K562 (cell line): ENCODE data around the gene HJV. TPM values are rescaled to one million over a fixed set of nuclear protein-coding genes. Genes with fewer than 3 reads are reported as not detected.
A peak's percentile ranks its signal among the peaks of the same experiment; 100 is the strongest.

ENCODE experiments used
- CBFA2T2 ChIP-seq: fragments of 450-650 bp; conservative IDR thresholded peaks from 2 replicates; pipeline ENCODE4 v1.6.1; 2017; ENCODE audit warnings: mild to moderate bottlenecking
- CBX1 ChIP-seq: sonication (generic); IDR thresholded peaks from 2 replicates; pipeline ENCODE4 v1.6.1; 2016; ENCODE audit warnings: antibody characterized with exemption, low read depth, mild to moderate bottlenecking
- COPS2 ChIP-seq: fragments of 450-650 bp; conservative IDR thresholded peaks from 2 replicates; pipeline ENCODE4 v1.6.1; 2016; ENCODE audit warnings: mild to moderate bottlenecking, moderate library complexity
- ERF ChIP-seq: fragments of 450-650 bp; formaldehyde crosslinking; IDR thresholded peaks from 2 replicates; pipeline ENCODE4 v1.4.0; 2020; ENCODE audit warnings: mild to moderate bottlenecking, mixed read lengths
- ESRRA ChIP-seq: fragments of 450-650 bp; IDR thresholded peaks from 2 replicates; pipeline ENCODE4 v1.6.1; 2014; ENCODE audit warnings: low read depth, mild to moderate bottlenecking, moderate library complexity, borderline replicate concordance
- ETV5 ChIP-seq: sonication (generic); formaldehyde crosslinking; IDR thresholded peaks from 2 replicates; pipeline ENCODE4 v1.4.0; 2020; ENCODE audit warnings: low read depth, mild to moderate bottlenecking, missing genetic modification reagents
- ETV6 ChIP-seq, 3 experiments: fragments of 150-350 bp in 1 of 3; sonication (generic) in 1 of 3; formaldehyde crosslinking in 1 of 3; IDR thresholded peaks; 2 replicates each; pipeline versions ENCODE4 v1.6.1 to v1.8.0; 2014 to 2022; ENCODE audit warnings: borderline replicate concordance in 2 of 3, low read depth in 2 of 3, antibody characterized with exemption in 1 of 3, low read length in 1 of 3, mild to moderate bottlenecking in 1 of 3, missing genetic modification reagents in 1 of 3
- HDAC2 ChIP-seq: fragments of 450-650 bp; IDR thresholded peaks from 2 replicates; pipeline ENCODE4 v1.6.1; 2016; ENCODE audit warnings: mild to moderate bottlenecking
- HSF4 ChIP-seq: fragments of 250-450 bp; sonication (Bioruptor Pico); IDR thresholded peaks from 2 replicates; pipeline ENCODE4 v2.1.2; 2022; ENCODE audit warnings: mild to moderate bottlenecking, moderate library complexity, borderline replicate concordance
- KLF10 ChIP-seq: fragments of 250-450 bp; sonication (Bioruptor Pico); IDR thresholded peaks from 2 replicates; pipeline ENCODE4 v1.6.1; 2021; ENCODE audit warnings: matching md5 sums
- KLF6 ChIP-seq: fragments of 250-450 bp; sonication (Bioruptor Pico); IDR thresholded peaks from 2 replicates; pipeline ENCODE4 v1.4.0; 2020; ENCODE audit warnings: mild to moderate bottlenecking, moderate library complexity, borderline replicate concordance
- NCOA2 ChIP-seq, 2 experiments: fragments of 450-650 bp; IDR thresholded peaks; 2 replicates each; pipeline ENCODE4 v1.6.1; 2018; ENCODE audit warnings: mild to moderate bottlenecking in 2 of 2, moderate library complexity in 1 of 2; ENCODE audit not compliant: partially characterized antibody in 2 of 2
- OTX1 ChIP-seq: fragments of 450-650 bp; formaldehyde crosslinking; IDR thresholded peaks from 2 replicates; pipeline ENCODE4 v1.4.0; 2022; ENCODE audit warnings: mild to moderate bottlenecking
- POLR2A ChIP-seq: fragments of 450-650 bp; conservative IDR thresholded peaks from 2 replicates; pipeline ENCODE4 v1.6.1; 2016
- SRF ChIP-seq, 2 experiments: fragments of 250-450, 450-650 bp in 1 of 2; sonication (Bioruptor Pico) in 1 of 2; sonication (generic) in 1 of 2; formaldehyde crosslinking; IDR thresholded peaks; 2 replicates each; pipeline versions ENCODE4 v1.5.0 to v1.5.1; 2020 to 2022; ENCODE audit warnings: mild to moderate bottlenecking in 1 of 2, missing genetic modification reagents in 1 of 2
- STAG1 ChIP-seq: sonication (generic); formaldehyde crosslinking; IDR thresholded peaks from 2 replicates; pipeline ENCODE4 v1.5.0; 2020; ENCODE audit warnings: missing genetic modification reagents, borderline replicate concordance
- ZBTB8A ChIP-seq: fragments of 450-650 bp; IDR thresholded peaks from 2 replicates; pipeline ENCODE4 v1.6.1; 2018; ENCODE audit warnings: mild to moderate bottlenecking, moderate library complexity; ENCODE audit not compliant: partially characterized antibody
- ZNF57 ChIP-seq: fragments of 450-650 bp; formaldehyde crosslinking; IDR thresholded peaks from 2 replicates; pipeline ENCODE4 v1.4.0; 2020; ENCODE audit warnings: mild to moderate bottlenecking, moderate library complexity
- ZNF707 ChIP-seq: fragments of 250-450 bp; sonication (Bioruptor Pico); conservative IDR thresholded peaks from 2 replicates; pipeline ENCODE4 v1.8.0; 2022; ENCODE audit warnings: inconsistent platforms, mild to moderate bottlenecking, moderate library complexity
- ZNF75A ChIP-seq: fragments of 450-650 bp; formaldehyde crosslinking; IDR thresholded peaks from 2 replicates; pipeline ENCODE4 v1.4.0; 2020; ENCODE audit warnings: mild to moderate bottlenecking
- polyA plus RNA-seq, 8 experiments: library from polyadenylated mRNA; depleted of rRNA in 4 of 8; stranded (reverse) in 5 of 8; unstranded in 3 of 8; fragments of >200 nt; fragmentation: Nextera tagmentation in 2 of 8; fragmentation: Illumina TruSeq in 1 of 8; extraction: Ambion mirVana in 2 of 8; extraction: Trizol in 1 of 8; gene quantifications; 2 replicates each; pipeline versions ENCODE4 v1.2.1 to v1.2.3, GENCODE V29; 2011 to 2014; ENCODE audit warnings: inconsistent platforms in 1 of 8, missing spikeins in 1 of 8
- total RNA-seq, 7 experiments: library from RNA; depleted of rRNA in 6 of 7; stranded (reverse); fragments of >200 nt in 6 of 7; fragmentation: Illumina TruSeq in 2 of 7; extraction: Trizol in 2 of 7; gene quantifications; 2 replicates each; pipeline versions ENCODE4 v1.2.1 to v1.2.3, GENCODE V29; 2011 to 2021; ENCODE audit warnings: low replicate concordance in 1 of 7
- TF ChIP-seq, protein P1 (sequence below): conservative IDR thresholded peaks from 2 replicates; pipeline ENCODE4 v1.6.1; 2011; ENCODE audit warnings: low read depth, mild to moderate bottlenecking, low read length; ENCODE audit not compliant: control insufficient read depth
- TF ChIP-seq, protein P2 (sequence below): fragments of 250-450 bp; sonication (Bioruptor Pico); IDR thresholded peaks from 2 replicates; pipeline ENCODE4 v1.8.0; 2021; ENCODE audit warnings: moderate library complexity, mild to moderate bottlenecking, inconsistent platforms
- TF ChIP-seq, protein P3 (sequence below): fragments of 450-650 bp; formaldehyde crosslinking; IDR thresholded peaks from 2 replicates; pipeline ENCODE4 v1.4.0; 2022; ENCODE audit warnings: missing genetic modification characterization
- TF ChIP-seq, protein P4 (sequence below): IDR thresholded peaks from 2 replicates; pipeline ENCODE4 v1.6.1; 2012; ENCODE audit warnings: low read depth, low read length, improper control_type of control experiment, borderline replicate concordance

The HJV gene
- total and polyA plus RNA-seq, 9 of the 15 experiments (the other 6 are each of a cell fraction or from before 2014, with no cell fraction given): 1.0 to 6.6 (median 2.4) TPM

DNA sequence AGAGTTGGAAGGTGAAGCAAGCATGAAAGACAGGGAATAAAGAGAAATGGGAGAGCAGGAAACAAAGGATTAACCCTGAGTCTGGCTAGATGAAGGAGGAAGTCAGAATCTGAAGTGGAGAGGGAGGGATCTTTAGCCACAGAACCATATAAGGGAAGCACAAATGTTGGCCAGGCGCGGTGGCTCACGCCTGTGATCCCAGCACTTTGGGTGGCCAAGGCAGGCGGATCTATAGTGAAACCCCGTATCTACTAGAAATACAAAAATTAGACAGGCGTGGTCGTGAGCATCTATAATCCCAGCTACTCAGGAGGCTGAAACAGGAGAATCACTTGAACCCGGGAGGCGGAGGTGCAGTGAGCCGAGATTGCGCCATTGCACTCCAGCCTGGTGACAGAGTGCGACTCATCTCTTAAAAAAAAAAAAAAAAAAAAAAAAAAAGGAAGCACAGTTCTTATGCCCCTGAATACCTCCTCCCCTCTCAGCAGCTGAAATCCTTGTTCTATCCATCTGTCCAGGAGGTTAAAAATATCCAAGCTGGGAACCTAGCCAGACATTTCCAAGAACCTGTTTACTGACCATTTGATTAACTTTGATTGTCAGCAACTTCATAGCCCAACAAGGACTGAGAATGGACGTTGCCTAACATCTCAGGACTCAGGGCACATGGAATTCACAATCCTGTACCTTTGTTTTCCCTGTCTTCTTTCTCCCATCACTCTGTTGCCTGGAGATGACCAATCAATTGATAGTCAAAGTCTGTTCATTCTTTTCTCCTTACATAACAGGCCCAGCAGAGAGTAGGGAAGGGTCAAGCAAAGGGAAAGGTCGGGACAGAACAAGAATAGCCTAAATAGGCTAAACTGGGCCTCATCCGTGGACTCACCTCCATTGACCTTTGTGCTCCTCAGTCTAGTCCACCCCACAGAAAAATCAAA is 35.8 kb downstream of the HJV start (continued):
- TF ChIP-seq ETV6 (IDR thresholded peaks at IDR 0.05; ENCODE audit: borderline replicate concordance in 1 of 2, low read depth in 2 of 2, low read length in 1 of 2): no peak
- TF ChIP-seq ETV6 (CRISPR knock-in tag; IDR thresholded peaks at IDR 0.05; ENCODE audit: borderline replicate concordance): no peak
- no peak for TF ChIP-seq KLF6 (CRISPR knock-in tag)
- TF ChIP-seq, protein P1, sequence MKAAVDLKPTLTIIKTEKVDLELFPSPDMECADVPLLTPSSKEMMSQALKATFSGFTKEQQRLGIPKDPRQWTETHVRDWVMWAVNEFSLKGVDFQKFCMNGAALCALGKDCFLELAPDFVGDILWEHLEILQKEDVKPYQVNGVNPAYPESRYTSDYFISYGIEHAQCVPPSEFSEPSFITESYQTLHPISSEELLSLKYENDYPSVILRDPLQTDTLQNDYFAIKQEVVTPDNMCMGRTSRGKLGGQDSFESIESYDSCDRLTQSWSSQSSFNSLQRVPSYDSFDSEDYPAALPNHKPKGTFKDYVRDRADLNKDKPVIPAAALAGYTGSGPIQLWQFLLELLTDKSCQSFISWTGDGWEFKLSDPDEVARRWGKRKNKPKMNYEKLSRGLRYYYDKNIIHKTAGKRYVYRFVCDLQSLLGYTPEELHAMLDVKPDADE: no peak
- TF ChIP-seq, protein P2, sequence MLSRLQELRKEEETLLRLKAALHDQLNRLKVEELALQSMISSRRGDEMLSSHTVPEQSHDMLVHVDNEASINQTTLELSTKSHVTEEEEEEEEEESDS (CRISPR knock-in tag): no peak
- TF ChIP-seq POLR2A: 0 out of 2 replicates have a peak, but pooled peaks have one; percentile 23
- no peak for TF ChIP-seq ERF (CRISPR knock-in tag)
- no peak for TF ChIP-seq ZNF75A (CRISPR knock-in tag)
- no peak for TF ChIP-seq ZBTB8A
- TF ChIP-seq ETV5 (CRISPR knock-in tag): no peak
- no peak for TF ChIP-seq HDAC2
- TF ChIP-seq ZNF57 (CRISPR knock-in tag): no peak
- TF ChIP-seq STAG1 (CRISPR knock-in tag): no peak
- no peak for TF ChIP-seq CBX1
- TF ChIP-seq, protein P3, sequence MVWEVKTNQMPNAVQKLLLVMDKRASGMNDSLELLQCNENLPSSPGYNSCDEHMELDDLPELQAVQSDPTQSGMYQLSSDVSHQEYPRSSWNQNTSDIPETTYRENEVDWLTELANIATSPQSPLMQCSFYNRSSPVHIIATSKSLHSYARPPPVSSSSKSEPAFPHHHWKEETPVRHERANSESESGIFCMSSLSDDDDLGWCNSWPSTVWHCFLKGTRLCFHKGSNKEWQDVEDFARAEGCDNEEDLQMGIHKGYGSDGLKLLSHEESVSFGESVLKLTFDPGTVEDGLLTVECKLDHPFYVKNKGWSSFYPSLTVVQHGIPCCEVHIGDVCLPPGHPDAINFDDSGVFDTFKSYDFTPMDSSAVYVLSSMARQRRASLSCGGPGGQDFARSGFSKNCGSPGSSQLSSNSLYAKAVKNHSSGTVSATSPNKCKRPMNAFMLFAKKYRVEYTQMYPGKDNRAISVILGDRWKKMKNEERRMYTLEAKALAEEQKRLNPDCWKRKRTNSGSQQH (CRISPR knock-in tag): 0 out of 2 replicates have a peak, but pooled peaks have one; percentile 24
- no peak for TF ChIP-seq CBFA2T2
- no peak for TF ChIP-seq HSF4 (CRISPR knock-in tag)
- no peak for TF ChIP-seq KLF10 (CRISPR knock-in tag)
- TF ChIP-seq OTX1 (CRISPR knock-in tag): peak; percentile 89
- TF ChIP-seq, protein P4, sequence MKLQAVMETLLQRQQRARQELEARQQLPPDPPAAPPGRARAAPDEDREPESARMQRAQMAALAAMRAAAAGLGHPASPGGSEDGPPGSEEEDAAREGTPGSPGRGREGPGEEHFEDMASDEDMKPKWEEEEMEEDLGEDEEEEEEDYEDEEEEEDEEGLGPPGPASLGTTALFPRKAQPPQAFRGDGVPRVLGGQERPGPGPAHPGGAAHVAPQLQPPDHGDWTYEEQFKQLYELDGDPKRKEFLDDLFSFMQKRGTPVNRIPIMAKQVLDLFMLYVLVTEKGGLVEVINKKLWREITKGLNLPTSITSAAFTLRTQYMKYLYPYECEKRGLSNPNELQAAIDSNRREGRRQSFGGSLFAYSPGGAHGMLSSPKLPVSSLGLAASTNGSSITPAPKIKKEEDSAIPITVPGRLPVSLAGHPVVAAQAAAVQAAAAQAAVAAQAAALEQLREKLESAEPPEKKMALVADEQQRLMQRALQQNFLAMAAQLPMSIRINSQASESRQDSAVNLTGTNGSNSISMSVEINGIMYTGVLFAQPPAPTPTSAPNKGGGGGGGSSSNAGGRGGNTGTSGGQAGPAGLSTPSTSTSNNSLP: no peak
- TF ChIP-seq SRF (CRISPR knock-in tag; IDR thresholded peaks at IDR 0.05): peak; percentile 87 to 97; a peak in 3 of 4 replicates
- 0 out of 2 replicates have a peak, but pooled peaks have one; percentile 11 for TF ChIP-seq ESRRA
- TF ChIP-seq ZNF707 (CRISPR knock-in tag): no peak
- TF ChIP-seq COPS2: no peak
- TF ChIP-seq NCOA2 (IDR thresholded peaks at IDR 0.05; ENCODE audit: partially characterized antibody in 2 of 2): no peak
